ENCODE measurements around the gene GCAT. TPM values are rescaled to one million over a fixed set of nuclear protein-coding genes. Genes with fewer than 3 reads are reported as not detected.

The GCAT gene
- total and polyA plus RNA-seq, 9 of the 15 experiments (the other 6 are each of a cell fraction or from before 2014, with no cell fraction given) = 1.9 to 69.9 (median 26.4) TPM

- ATAC-seq (peak; percentile 84), DNase-seq (ENCODE audit: extremely low read depth in 1 of 4, low spot score in 3 of 4) (no peak), FAIRE-seq (no peak)
- H3K9me1 ChIP-seq (ENCODE audit: control insufficient read depth, insufficient read depth, low read length) = no peaks in the 10 kb centered on the region
- intact Hi-C loops (cut with micrococcal nuclease) = no loop called here
- no peaks in the 10 kb centered on the region for H3K27me3 ChIP-seq (ENCODE audit: control insufficient read depth in 2 of 2, insufficient read depth in 2 of 2, low read length in 2 of 2)
- H2AFZ ChIP-seq (ENCODE audit: low read depth, low read length) = no peak overlapping the region
- 38% methylated on average over 11 of the region's 11 CpGs for WGBS (ENCODE audit: insufficient coverage, low coverage, missing lambda C conversion rate)
- no peaks in the 10 kb centered on the region for H3K36me3 ChIP-seq (ENCODE audit: control insufficient read depth, insufficient read depth, low read length)
- H3K79me2 ChIP-seq (ENCODE audit: control insufficient read depth, insufficient read depth, low read length) = no peaks in the 10 kb centered on the region
- BruUV-seq (replicated peaks) = no TSS peak
- ChIA-PET POLR2A (interaction anchor here (0.6 kb wide), 2 partner anchors 12 to 33 kb away, joined by 3 read pairs; no protein-coding TSS in a partner anchor), CTCF (ENCODE audit: low intra/inter-chr PET ratio) (no interaction called here)
- peak overlapping the region in 1 of 2 experiments; percentile 45; a peak in 2 of 4 replicates for H3K9ac ChIP-seq (ENCODE audit: insufficient read depth in 1 of 2, low read depth in 2 of 2, low read length in 2 of 2)
- in situ Hi-C loops (cut with MboI) = no loop called here
- peaks cover 7 to 8% of the 10 kb centered on the region in 2 experiments; a peak in 4 of 5 replicates for H3K4me1 ChIP-seq (replicated peaks in 1 of 2; ENCODE audit: control insufficient read depth in 2 of 2, insufficient read depth in 2 of 2, low read length in 2 of 2)
- H3K4me2 ChIP-seq (ENCODE audit: insufficient read depth, low read length) = no peak overlapping the region
- H3K9me3 ChIP-seq (replicated peaks; ENCODE audit: control insufficient read depth, insufficient read depth, low read depth, low read length) = no peaks in the 10 kb centered on the region
- H3K27ac ChIP-seq (ENCODE audit: extremely low read depth, low read depth, low read length) = no peak overlapping the region
- H4K20me1 ChIP-seq (replicated peaks; ENCODE audit: control insufficient read depth, insufficient read depth, low read length) = no peaks in the 10 kb centered on the region
- H3K4me3 ChIP-seq = no peak overlapping the region
- TF ChIP-seq RCOR1 (IDR thresholded peaks at IDR 0.05; ENCODE audit: borderline replicate concordance in 1 of 2, low read depth in 2 of 2, low read length in 2 of 2) (0 out of 4 replicates have a peak, but pooled peaks of 1 of the 2 experiments have one; percentile 8), CTBP1 (IDR thresholded peaks at IDR 0.05; ENCODE audit: borderline replicate concordance) (peak; percentile 43; the same call in 1 of the 2 replicates), CEBPG (CRISPR knock-in tag; IDR thresholded peaks at IDR 0.05) (peak; percentile 82), CEBPG (tag; conservative IDR thresholded peaks at IDR 0.05 in 1 of 2, IDR thresholded peaks at IDR 0.05 in 1 of 2) (peak in 1 of 2 experiments; percentile 39; a peak in 1 of 4 replicates), ID3 (CRISPR knock-in tag; IDR thresholded peaks at IDR 0.05) (no peak), ID3 (tag; IDR thresholded peaks at IDR 0.05) (no peak), ESRRA (IDR thresholded peaks at IDR 0.05; ENCODE audit: borderline replicate concordance, low read depth) (peak; percentile 35; the same call in 1 of the 2 replicates), PKNOX1 (IDR thresholded peaks at IDR 0.05) (peak; percentile 73), ATF2 (CRISPR knock-in tag; IDR thresholded peaks at IDR 0.05) (no peak), ATF3 (IDR thresholded peaks at IDR 0.05) (peak; percentile 61; the same call in 1 of the 2 replicates), ATF3 (CRISPR knock-in tag; conservative IDR thresholded peaks at IDR 0.05) (no peak), ZBTB11 (CRISPR knock-in tag; IDR thresholded peaks at IDR 0.05) (no peak), NCOA4 (IDR thresholded peaks at IDR 0.05; ENCODE audit: partially characterized antibody) (no peak)
Observed at GRCh38 chr22:37784829-37785495, 22.8 kb upstream of the GCAT start.
